ENCODE data around the gene COX4I1. TPM values are rescaled to one million over a fixed set of nuclear protein-coding genes. Genes with fewer than 3 reads are reported as not detected.

Gene COX4I1
- total RNA-seq, 3 donors from 2014 or later, result 355 to 425 (median 400) TPM

GRCh38 chr16:85820604-85821372, 21.3 kb downstream of the COX4I1 start:
- TF ChIP-seq CTCF (IDR thresholded peaks at IDR 0.05) (no peak), POLR2A (IDR thresholded peaks at IDR 0.05) (no peak), POLR2AphosphoS5 (IDR thresholded peaks at IDR 0.05) (no peak)
- Histone ChIP-seq H3K27me3 (peaks cover 0 to 21% of the 10 kb centered on the region in 2 donors), H3K27ac (no peak overlapping the region), H3K36me3 (no peaks in the 10 kb centered on the region), H3K4me1 (no peaks in the 10 kb centered on the region), H3K4me3 (no peak overlapping the region), H3K9me3 (no peaks in the 10 kb centered on the region)
- no peak for DNase-seq (ENCODE audit: low spot score in 2 of 2)
- intact Hi-C loops (cut with DNase I; ENCODE audit: low total_unique reads), result no loop called here

DNA sequence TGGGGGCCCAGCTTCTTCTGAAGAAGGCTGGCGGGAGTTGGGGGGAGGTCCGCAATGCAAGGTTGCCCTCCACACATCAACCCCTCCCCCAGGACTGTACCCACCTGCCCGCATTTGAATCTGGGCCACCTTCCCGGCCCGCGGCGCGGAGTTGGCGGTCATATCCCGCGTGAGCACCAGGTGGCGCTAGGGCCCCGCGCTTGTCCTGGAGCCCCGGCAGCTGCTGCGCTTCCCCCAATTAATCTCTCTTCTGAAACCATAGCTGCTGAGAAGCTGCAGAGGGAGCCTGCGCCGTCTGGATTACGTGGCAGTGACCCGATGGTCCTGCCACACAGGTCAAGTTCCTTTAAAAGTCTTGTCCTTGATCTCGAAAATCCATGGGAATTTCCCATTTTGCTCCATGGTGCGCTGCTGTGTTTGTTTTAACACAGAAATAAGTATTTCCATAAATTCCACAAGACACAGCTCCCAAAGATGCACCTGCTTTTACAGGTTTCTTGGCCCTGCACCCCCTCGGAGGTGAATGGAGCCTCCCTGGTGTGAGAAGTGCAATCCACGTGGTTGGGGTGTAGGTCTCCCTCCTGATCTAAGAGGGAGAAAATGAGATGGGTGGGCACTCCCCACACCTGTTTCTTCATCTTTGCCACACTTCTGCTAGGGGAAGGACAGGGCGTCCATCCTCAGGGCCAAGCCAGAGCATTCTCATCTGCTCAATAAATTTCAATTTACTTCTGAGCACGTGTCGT, 22.1 kb downstream of the COX4I1 start:
- Histone ChIP-seq H3K4me3 (no peak overlapping the region), H3K27me3 (peaks cover 0 to 21% of the 10 kb centered on the region in 2 donors), H3K9me3 (no peaks in the 10 kb centered on the region), H3K4me1 (no peaks in the 10 kb centered on the region), H3K36me3 (no peaks in the 10 kb centered on the region), H3K27ac (no peak overlapping the region)
- peak; percentile 44 to 69 for DNase-seq (ENCODE audit: low spot score in 2 of 2)
- intact Hi-C loops (cut with DNase I; ENCODE audit: low total_unique reads), result no loop called here
- TF ChIP-seq CTCF (IDR thresholded peaks at IDR 0.05) (peak; percentile 85 to 94 (median 92)), POLR2A (IDR thresholded peaks at IDR 0.05) (no peak), POLR2AphosphoS5 (IDR thresholded peaks at IDR 0.05) (no peak)

GRCh38 chr16:85822145-85822544, 22.6 kb downstream of the COX4I1 start:
- Histone ChIP-seq H3K27me3 (peaks cover 0 to 21% of the 10 kb centered on the region in 2 donors), H3K4me1 (no peaks in the 10 kb centered on the region), H3K36me3 (no peaks in the 10 kb centered on the region), H3K27ac (no peak overlapping the region), H3K9me3 (no peaks in the 10 kb centered on the region), H3K4me3 (no peak overlapping the region)
- no peak for DNase-seq (ENCODE audit: low spot score in 2 of 2)
- TF ChIP-seq CTCF (IDR thresholded peaks at IDR 0.05) (no peak), POLR2A (IDR thresholded peaks at IDR 0.05) (no peak)
- intact Hi-C loops (cut with DNase I; ENCODE audit: low total_unique reads), result no loop called here

GRCh38 chr16:85823328-85823920, 23.9 kb downstream of the COX4I1 start:
- intact Hi-C loops (cut with DNase I; ENCODE audit: low total_unique reads), result no loop called here
- no peaks in the 10 kb centered on the region for H3K36me3 ChIP-seq
- H3K4me1 ChIP-seq, result no peaks in the 10 kb centered on the region
- no peak for TF ChIP-seq CTCF (IDR thresholded peaks at IDR 0.05)
- TF ChIP-seq POLR2AphosphoS5 (IDR thresholded peaks at IDR 0.05), result no peak
- TF ChIP-seq POLR2A (IDR thresholded peaks at IDR 0.05), result no peak
- H3K4me3 ChIP-seq, result no peak overlapping the region
- H3K27ac ChIP-seq, result no peak overlapping the region
- H3K9me3 ChIP-seq, result no peaks in the 10 kb centered on the region
- no peak for DNase-seq (ENCODE audit: low spot score in 2 of 2)
- peaks cover 0 to 18% of the 10 kb centered on the region in 2 donors for H3K27me3 ChIP-seq
